Activated naive CD8-positive, alpha-beta T cell treated with anti-CD3 and anti-CD28 coated beads for 36 hours (primary cell): ENCODE measurements around the gene PPFIBP1. TPM values are rescaled to one million over a fixed set of nuclear protein-coding genes. Genes with fewer than 3 reads are reported as not detected.
"Not testable (repeated sequence)": the region's sequence is repeated elsewhere in the genome, so short reads cannot be mapped to it uniquely, and the experiment has no call there.

Source experiments
- DNase-seq: peaks from one replicate; pipeline ENCODE4 v3.0.0; 2021
- H3K27ac Mint-ChIP-seq: one replicate; pipeline ENCODE4 v1.8.0; 2022; ENCODE audit warnings: mild to moderate bottlenecking, moderate library complexity, mixed read lengths
- H3K27me3 Mint-ChIP-seq: one replicate; pipeline ENCODE4 v1.8.0; 2022; ENCODE audit warnings: mild to moderate bottlenecking, mixed read lengths
- H3K36me3 Mint-ChIP-seq: one replicate; pipeline ENCODE4 v1.8.0; 2021; ENCODE audit warnings: mild to moderate bottlenecking, mixed read lengths
- H3K4me1 Mint-ChIP-seq: one replicate; pipeline ENCODE4 v1.8.0; 2021; ENCODE audit warnings: mixed read lengths
- H3K4me3 Mint-ChIP-seq: one replicate; pipeline ENCODE4 v1.8.0; 2022; ENCODE audit warnings: mild to moderate bottlenecking, moderate library complexity, mixed read lengths
- H3K9me3 Mint-ChIP-seq: one replicate; pipeline ENCODE4 v1.8.0; 2022; ENCODE audit warnings: mixed read lengths
- total RNA-seq, 2 experiments: library from RNA; stranded (reverse); gene quantifications; one replicate each; pipeline ENCODE4 v1.2.3, GENCODE V29; 2021

The PPFIBP1 gene
- total RNA-seq, 2 experiments from 2014 or later: 22.2 to 22.5 TPM

DNA sequence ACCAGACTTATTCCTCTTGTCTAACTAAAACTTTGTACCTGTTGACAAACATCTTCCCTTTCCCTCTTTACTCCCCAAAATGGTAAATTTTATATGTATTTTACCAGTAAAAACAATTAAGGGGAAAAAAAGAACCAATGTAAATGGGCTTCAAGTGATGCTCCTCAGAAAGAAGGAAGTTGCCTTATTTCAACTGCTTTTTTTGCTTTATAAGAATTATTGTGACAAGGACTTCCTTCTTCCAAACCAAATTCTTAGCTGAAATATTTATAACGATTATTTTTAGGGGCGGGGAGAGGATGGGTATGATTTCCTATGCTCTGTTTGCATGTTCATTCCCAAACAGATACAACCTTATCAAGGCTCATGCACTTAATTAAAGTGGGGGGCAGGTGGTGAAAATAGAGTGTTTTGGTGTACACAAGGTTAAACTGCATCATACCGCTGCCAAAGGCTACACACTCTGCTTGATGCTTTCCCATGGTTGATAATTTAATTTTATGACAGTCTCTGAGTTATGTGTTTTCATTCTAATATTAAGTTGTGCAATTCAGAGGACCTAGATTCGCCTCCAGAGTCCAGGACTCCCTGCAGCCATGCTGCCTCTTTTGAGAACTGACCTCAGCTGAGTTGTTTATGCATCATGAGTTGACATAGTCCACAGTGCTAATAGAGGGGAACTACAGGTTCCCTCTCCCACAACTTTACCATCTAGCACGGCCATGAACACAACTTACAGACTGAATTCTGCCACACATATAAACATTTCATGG, 77.2 kb downstream of the PPFIBP1 start:
- H3K27ac Mint-ChIP-seq: not testable (repeated sequence)
- peaks cover 11% of the 10 kb centered on the region for H3K36me3 Mint-ChIP-seq

DNA sequence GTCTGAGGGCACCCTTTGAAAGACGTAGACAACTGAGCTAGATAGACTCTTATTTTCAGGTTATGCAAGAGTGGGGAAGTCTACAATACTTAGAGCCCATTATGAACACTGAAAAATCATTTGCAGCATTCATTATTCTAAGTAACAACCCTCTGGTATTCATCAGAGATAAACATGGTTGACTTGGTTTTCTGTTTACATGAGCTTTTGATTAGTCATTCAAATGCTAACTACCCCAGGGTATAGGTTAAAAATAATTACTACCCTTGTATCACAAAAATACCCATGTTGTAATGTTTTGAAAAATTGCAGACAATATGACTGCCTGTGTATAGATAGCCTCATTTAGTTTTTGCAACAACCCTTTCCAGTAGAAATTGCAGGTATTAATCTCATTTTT, 78.5 kb downstream of the PPFIBP1 start:
- H3K27me3 Mint-ChIP-seq: no peaks in the 10 kb centered on the region
- H3K9me3 Mint-ChIP-seq: peaks cover 13% of the 10 kb centered on the region
- no peak overlapping the region for H3K4me3 Mint-ChIP-seq
- H3K4me1 Mint-ChIP-seq: no peaks in the 10 kb centered on the region
- no peak overlapping the region for H3K27ac Mint-ChIP-seq
- peaks cover 11% of the 10 kb centered on the region for H3K36me3 Mint-ChIP-seq
- no peak for DNase-seq

More for the DNA sequence above, 77.2 kb downstream of the PPFIBP1 start:
- not testable (repeated sequence) for H3K4me3 Mint-ChIP-seq, H3K4me1 Mint-ChIP-seq, H3K27me3 Mint-ChIP-seq, DNase-seq
- H3K9me3 Mint-ChIP-seq: peaks cover 13% of the 10 kb centered on the region

DNA sequence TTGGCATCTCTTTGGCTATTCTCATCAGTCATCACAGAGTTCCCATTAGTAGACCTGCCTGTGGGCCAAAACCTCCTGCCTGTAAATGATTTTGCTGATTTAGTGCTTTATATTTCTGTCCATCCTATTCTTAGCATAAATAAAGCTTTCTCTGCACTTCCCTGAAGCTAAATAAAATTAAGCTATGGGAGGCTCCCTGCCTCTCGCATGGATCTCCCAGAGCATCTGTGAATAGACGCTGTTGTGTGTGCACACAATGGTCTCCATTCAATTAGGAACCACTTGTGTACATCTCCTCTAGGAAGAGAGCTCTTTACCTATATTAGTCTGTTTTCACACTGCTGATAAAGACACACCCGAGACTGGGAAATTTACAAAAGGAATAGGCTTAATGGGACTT, 80.4 kb downstream of the PPFIBP1 start:
- DNase-seq: no peak
- peaks cover 4% of the 10 kb centered on the region for H3K36me3 Mint-ChIP-seq
- no peaks in the 10 kb centered on the region for H3K27me3 Mint-ChIP-seq

DNA sequence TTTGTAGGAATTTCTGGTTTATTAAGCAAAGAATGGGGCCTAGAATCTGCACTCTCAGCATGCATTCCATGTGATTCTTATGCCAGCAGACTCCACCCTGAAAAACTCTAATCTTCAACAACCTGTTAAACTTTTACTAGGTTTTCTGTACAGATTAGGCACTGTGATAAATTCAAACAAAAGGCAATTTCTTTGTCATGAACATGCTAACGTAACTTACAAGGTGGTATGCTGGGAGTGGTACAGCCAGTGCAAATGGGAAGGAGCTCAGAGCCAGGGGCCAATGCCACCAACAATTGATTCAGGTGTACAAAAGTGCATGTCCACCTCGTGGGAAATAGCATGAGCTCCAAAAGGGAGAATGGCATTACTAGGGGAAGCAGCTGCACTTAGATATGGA, 83.0 kb downstream of the PPFIBP1 start:
- H3K9me3 Mint-ChIP-seq: peaks cover 7% of the 10 kb centered on the region
- H3K36me3 Mint-ChIP-seq: peaks cover 4% of the 10 kb centered on the region
- no peaks in the 10 kb centered on the region for H3K4me1 Mint-ChIP-seq
- no peaks in the 10 kb centered on the region for H3K27me3 Mint-ChIP-seq
- no peak overlapping the region for H3K27ac Mint-ChIP-seq
- H3K4me3 Mint-ChIP-seq: no peak overlapping the region
- no peak for DNase-seq

More for the DNA sequence above, 80.4 kb downstream of the PPFIBP1 start:
- no peaks in the 10 kb centered on the region for H3K4me1 Mint-ChIP-seq
- peaks cover 7% of the 10 kb centered on the region for H3K9me3 Mint-ChIP-seq
- no peak overlapping the region for H3K4me3 Mint-ChIP-seq
- no peak overlapping the region for H3K27ac Mint-ChIP-seq

DNA sequence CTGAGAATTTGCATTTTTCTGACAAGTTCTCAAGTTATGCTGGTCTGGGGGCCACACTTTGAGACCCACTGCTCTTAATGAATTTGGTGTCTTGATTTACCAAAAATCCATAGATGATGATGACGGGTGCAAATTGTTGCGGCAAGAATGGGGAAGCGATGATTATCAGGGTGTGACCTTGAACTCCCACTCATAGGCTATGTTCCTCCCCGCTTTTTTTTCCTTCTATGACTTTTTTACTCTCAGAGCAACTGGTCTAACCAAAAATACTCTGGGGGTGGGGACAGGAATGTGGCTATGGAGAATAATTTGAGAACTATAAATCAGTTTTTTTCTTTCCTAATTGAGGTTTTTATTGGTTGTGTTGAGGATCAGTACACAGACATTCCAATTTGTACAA, 83.6 kb downstream of the PPFIBP1 start:
- H3K27ac Mint-ChIP-seq: no peak overlapping the region
- no peak overlapping the region for H3K4me3 Mint-ChIP-seq
- no peaks in the 10 kb centered on the region for H3K27me3 Mint-ChIP-seq
- no peaks in the 10 kb centered on the region for H3K4me1 Mint-ChIP-seq
- peaks cover 7% of the 10 kb centered on the region for H3K9me3 Mint-ChIP-seq
- H3K36me3 Mint-ChIP-seq: peaks cover 4% of the 10 kb centered on the region
- DNase-seq: no peak

DNA sequence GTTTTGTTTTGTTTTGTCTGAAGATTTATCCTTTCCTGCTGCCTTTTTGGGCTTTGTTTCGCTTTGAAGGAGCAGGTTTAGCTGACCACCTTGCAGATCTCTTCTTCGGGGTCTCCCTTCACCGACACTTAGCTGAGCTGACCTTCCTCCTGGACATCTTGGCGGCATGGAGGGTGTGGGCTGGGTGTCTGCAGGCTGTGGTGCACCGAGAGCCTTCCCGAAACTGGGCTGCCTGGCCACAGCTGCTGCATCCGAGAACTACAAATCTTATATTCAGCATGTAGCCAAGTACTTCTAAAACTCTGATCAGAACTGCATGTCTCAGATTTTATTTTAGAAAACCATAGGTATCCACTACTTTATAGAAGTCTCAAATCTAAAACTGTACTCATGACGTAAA, 84.9 kb downstream of the PPFIBP1 start:
- Mint-ChIP-seq H3K36me3 (peaks cover 6% of the 10 kb centered on the region), H3K27ac (no peak overlapping the region), H3K27me3 (no peaks in the 10 kb centered on the region), H3K9me3 (peaks cover 4% of the 10 kb centered on the region), H3K4me1 (no peaks in the 10 kb centered on the region), H3K4me3 (no peak overlapping the region)
- no peak for DNase-seq

DNA sequence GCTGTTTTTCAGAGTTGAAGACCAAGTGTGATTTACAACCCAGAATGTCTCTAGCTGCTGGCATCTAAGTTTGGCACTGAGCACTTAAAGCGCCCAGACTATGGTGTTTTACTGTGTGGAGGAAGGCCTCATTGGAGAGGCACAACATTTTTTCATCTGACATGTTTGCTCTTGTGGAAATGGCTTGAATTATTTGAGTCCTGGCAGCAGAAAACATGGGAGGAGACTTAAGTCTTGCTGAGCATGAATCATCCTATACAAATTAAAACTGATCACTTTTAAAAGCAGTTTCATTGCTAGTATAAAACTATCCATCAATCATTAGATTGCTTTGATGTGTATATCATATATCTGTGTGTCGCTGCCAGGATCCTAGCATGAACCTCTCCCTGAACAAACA, 86.4 kb downstream of the PPFIBP1 start:
- peaks cover 3% of the 10 kb centered on the region for H3K36me3 Mint-ChIP-seq
- no peaks in the 10 kb centered on the region for H3K9me3 Mint-ChIP-seq
- H3K4me1 Mint-ChIP-seq: no peaks in the 10 kb centered on the region
- no peak overlapping the region for H3K27ac Mint-ChIP-seq
- no peak for DNase-seq
- H3K27me3 Mint-ChIP-seq: no peaks in the 10 kb centered on the region
- no peak overlapping the region for H3K4me3 Mint-ChIP-seq

DNA sequence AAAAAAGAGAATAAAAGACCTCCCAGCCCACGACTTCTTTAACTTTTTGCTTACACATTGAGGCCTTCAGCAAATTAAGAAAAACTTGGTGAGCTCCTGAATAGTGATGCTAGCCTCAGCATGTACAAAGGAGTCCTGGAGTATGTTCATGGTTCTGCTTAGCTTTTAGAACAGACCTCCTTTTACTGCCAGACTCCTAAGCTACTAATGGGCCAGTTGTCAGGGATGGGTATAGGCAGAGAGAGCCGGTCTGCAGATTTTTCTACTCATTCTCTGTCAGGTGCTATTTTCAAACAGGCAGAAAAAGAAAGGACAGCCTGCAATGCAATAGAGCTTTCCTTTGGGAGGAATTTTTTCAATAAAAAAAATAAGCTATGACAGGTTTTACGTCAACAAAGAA, 90.4 kb downstream of the PPFIBP1 start:
- H3K4me1 Mint-ChIP-seq: peaks cover 7% of the 10 kb centered on the region
- H3K27ac Mint-ChIP-seq: no peak overlapping the region
- DNase-seq: no peak
- H3K27me3 Mint-ChIP-seq: no peaks in the 10 kb centered on the region
- no peak overlapping the region for H3K4me3 Mint-ChIP-seq
- H3K36me3 Mint-ChIP-seq: peaks cover 3% of the 10 kb centered on the region
- H3K9me3 Mint-ChIP-seq: peaks cover 3% of the 10 kb centered on the region

DNA sequence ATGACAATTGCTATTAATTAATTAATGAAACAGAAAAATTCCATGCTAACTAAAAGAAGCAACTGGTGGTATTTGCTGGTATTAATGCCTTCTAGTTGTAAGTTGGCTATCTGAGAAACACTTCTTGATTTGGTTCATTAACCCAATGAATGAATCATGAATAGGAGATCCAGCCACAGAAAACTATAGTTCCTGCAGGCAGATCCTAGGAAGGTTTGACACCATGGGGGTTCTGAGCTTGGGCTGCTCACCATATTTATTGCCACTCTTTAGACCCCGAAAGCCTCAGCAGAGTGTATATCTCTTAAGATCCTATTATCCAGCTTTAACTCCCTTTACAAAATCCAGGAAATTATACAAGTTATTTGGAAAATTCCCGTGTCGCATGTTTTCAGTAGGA, 90.9 kb downstream of the PPFIBP1 start:
- DNase-seq: no peak
- no peaks in the 10 kb centered on the region for H3K27me3 Mint-ChIP-seq
- H3K36me3 Mint-ChIP-seq: peaks cover 3% of the 10 kb centered on the region
- peaks cover 3% of the 10 kb centered on the region for H3K9me3 Mint-ChIP-seq
- H3K27ac Mint-ChIP-seq: no peak overlapping the region
- peaks cover 9% of the 10 kb centered on the region for H3K4me1 Mint-ChIP-seq
- H3K4me3 Mint-ChIP-seq: no peak overlapping the region

DNA sequence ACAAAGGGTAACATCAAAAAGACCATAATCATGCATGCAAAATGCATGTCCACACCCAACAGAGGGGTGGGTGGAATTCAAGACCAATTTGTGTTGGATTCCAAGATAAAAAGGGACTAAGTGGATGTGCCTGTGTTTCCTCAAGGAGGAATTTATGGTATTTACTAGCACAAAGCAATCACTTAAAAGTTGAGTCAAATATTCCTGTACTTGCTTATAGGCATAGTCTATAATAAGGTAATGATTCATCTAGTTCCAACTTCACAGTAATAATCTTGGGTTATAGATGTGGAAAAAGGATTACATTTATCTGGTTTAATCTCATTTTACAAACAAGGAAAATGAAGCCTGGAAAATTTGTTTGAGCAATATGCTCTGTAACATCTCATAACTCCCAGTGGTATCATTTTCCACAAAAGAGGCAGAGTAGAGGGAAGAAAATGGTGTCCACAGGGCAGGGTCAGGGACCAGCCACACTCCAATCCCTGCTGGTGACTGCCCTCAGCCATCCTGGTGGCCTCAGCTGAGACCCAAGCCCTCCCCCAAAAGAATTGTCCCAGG, 91.4 kb downstream of the PPFIBP1 start:
- Mint-ChIP-seq H3K27ac (no peak overlapping the region), H3K4me3 (no peak overlapping the region), H3K9me3 (peaks cover 3% of the 10 kb centered on the region), H3K36me3 (peaks cover 3% of the 10 kb centered on the region), H3K27me3 (no peaks in the 10 kb centered on the region), H3K4me1 (peaks cover 9% of the 10 kb centered on the region)
- no peak for DNase-seq

DNA sequence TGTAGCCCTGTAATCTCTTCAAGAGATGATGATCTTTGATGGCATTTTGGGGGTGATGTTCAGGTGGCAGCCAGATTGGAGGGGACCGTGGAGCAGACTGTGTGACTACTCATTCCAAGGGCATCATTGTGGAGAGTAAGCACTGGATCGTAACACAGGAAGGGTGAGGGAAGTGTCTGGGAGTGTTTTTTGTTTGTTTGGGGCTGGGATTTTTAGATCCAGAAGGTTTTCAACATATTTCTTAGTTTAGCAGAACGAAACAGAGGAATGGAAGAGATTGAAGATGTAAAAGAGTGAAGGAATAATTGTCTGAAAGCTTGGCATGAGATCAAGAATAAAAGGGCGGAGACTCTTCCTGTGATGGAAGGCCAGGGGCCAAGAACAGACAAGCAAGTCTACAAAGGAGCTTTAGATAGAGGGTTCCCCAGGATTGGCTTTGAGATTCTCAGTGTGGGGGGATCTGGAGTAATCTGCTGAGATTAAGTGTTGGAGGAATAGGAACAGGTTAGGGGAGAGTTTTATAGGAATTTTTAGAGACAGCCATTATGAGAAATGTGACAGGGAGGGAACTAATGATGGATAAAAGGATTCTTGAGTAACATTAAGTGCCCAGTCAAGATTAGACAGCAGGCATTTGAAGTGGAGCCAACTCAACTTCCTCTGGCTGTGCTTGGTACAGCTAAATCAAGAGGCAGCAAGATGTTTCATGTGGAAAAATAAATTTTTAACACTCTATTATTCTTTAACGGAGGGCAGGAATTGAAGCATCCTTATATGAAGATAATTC, 92.5 kb downstream of the PPFIBP1 start:
- no peaks in the 10 kb centered on the region for H3K27me3 Mint-ChIP-seq
- no peak overlapping the region for H3K27ac Mint-ChIP-seq
- peaks cover 3% of the 10 kb centered on the region for H3K9me3 Mint-ChIP-seq
- no peak for DNase-seq
- peaks cover 3% of the 10 kb centered on the region for H3K36me3 Mint-ChIP-seq
- H3K4me1 Mint-ChIP-seq: peaks cover 9% of the 10 kb centered on the region
- no peak overlapping the region for H3K4me3 Mint-ChIP-seq

DNA sequence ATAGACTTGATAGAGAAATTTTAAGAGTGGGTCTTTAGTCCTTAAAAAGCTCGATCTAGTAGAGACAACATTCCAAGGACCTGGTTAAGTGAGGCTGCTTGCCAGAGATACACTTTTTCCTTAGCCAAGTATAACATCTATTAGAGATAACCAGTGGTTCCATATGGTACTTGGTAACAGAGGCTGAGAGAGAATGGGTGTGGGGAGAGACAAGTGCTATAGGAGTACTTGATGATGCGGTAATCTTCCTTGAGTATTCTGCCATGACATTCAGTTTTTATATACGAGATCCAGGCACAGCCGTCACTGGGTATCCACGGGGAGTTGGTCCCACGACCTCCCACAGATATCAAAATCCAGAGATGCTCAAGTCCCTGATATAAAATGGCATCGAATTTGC, 94.8 kb downstream of the PPFIBP1 start:
- Mint-ChIP-seq H3K27ac (no peak overlapping the region), H3K27me3 (no peaks in the 10 kb centered on the region), H3K9me3 (peaks cover 3% of the 10 kb centered on the region), H3K4me1 (peaks cover 9% of the 10 kb centered on the region), H3K4me3 (no peak overlapping the region), H3K36me3 (peaks cover under 1% of the 10 kb centered on the region)
- DNase-seq: no peak

DNA sequence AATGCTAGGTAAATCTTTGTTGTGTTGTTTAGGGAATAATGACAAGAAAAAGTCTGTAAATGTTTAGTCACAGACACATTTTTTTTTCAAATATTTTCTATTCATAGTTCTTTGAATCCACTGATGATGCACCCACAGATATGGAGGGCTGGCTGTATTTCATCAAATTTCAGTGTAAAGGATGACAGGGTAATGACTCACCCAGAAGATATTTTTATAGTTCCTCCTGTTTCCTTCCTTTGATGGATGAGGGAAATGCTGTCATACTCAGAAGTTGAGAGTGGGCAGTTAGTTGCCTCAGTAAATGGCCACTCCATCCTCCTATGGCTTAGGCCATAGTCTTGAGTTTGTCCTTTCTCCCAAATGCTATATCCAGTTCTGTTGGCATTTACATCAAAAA, 95.3 kb downstream of the PPFIBP1 start:
- H3K9me3 Mint-ChIP-seq: peaks cover 3% of the 10 kb centered on the region
- H3K27ac Mint-ChIP-seq: no peak overlapping the region
- no peaks in the 10 kb centered on the region for H3K36me3 Mint-ChIP-seq
- H3K27me3 Mint-ChIP-seq: no peaks in the 10 kb centered on the region
- DNase-seq: no peak
- H3K4me3 Mint-ChIP-seq: no peak overlapping the region
- peaks cover 9% of the 10 kb centered on the region for H3K4me1 Mint-ChIP-seq

DNA sequence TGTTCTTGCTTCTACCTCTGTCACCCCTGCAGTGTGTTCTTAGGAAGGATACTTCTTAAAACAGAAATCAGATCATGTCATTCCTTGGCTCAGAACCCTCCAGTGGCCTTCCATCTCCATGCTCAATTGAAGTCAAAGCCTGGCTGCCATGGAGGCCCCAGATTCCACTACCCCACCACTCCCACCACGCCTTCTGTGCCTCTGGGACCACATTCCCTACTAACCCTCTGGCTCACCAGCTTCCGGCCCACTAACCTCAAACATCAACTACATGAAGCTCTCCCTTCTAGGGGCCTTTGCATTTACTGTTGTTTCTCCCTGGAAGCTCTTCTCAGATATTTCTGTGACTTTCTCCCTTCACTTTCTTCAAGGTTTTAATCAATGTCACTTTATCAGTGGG, 96.1 kb downstream of the PPFIBP1 start:
- H3K4me3 Mint-ChIP-seq: no peak overlapping the region
- no peak for DNase-seq
- no peak overlapping the region for H3K27ac Mint-ChIP-seq
- no peaks in the 10 kb centered on the region for H3K36me3 Mint-ChIP-seq
- peaks cover 9% of the 10 kb centered on the region for H3K4me1 Mint-ChIP-seq
- H3K27me3 Mint-ChIP-seq: no peaks in the 10 kb centered on the region
- H3K9me3 Mint-ChIP-seq: peaks cover 3% of the 10 kb centered on the region

DNA sequence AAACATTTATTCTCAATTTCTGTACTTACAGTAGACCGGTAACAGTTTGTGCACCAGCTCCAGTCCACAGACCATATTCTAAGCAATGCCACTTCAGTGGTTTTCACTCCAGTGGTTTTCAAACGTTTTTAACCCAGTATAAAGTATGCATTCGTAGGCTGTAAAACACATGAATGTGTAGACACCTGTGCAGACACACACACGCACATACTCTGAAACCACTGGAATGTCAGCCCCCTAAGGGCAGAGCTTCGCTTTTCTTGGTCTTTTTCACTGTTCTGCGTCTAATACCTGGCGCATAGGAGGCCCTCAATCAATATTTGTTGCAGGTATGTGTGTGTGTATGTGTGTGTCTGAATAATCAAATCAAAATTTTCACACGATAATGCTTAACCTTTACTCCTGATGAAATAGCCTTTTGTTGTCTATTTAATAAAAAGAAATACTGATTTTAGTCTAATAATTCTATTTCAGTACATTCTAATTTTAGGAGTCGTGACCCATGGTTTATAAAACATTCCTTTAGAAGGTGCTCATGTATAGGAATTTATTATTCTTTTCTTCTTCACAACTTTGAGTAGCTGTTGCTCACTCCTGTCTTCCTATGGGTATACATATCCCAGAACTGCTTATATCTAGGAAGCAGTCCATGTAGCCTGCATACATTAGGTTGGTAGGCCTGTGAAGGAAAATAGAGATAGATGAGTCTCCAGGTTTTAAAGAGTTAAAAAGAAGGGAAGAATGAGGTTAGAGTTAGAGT, 98.6 kb downstream of the PPFIBP1 start:
- Mint-ChIP-seq H3K4me1 (peaks cover 18% of the 10 kb centered on the region), H3K36me3 (no peaks in the 10 kb centered on the region), H3K27me3 (peaks cover 3% of the 10 kb centered on the region), H3K4me3 (no peak overlapping the region), H3K9me3 (peaks cover 3% of the 10 kb centered on the region), H3K27ac (no peak overlapping the region)
- no peak for DNase-seq
